Transverse colon (tissue), 4 donors: ENCODE results near the gene AGBL4. TPM values are rescaled to one million over a fixed set of nuclear protein-coding genes. Genes with fewer than 3 reads are reported as not detected.

ENCODE experiments used
- DNase-seq: peaks from one replicate; pipeline ENCODE4 v3.0.0-alpha.2; 2019
- H3K27ac ChIP-seq, 4 donors: fragments of 200-600 bp; sonication (generic); 2 replicates each; pipeline ENCODE4 v1.5.1; 2016 to 2018; ENCODE audit warnings: inconsistent platforms in 4 of 4
- H3K27me3 ChIP-seq: fragments of 200-600 bp; sonication (generic); 2 replicates; pipeline ENCODE4 v1.5.1; 2017; ENCODE audit warnings: inconsistent platforms
- H3K36me3 ChIP-seq, 4 donors: fragments of 200-600 bp; sonication (generic); 2 replicates each; pipeline ENCODE4 v1.5.1; 2017 to 2019; ENCODE audit warnings: inconsistent platforms in 4 of 4
- H3K4me1 ChIP-seq, 4 donors: fragments of 200-600 bp; sonication (generic); 2 replicates each; pipeline ENCODE4 v1.5.1; 2017 to 2020; ENCODE audit warnings: inconsistent platforms in 4 of 4
- H3K4me3 ChIP-seq, 4 donors: fragments of 200-600 bp; sonication (generic); 1 replicate in 1 of 4; 2 replicates in 3 of 4; pipeline versions ENCODE4 v1.5.1 to v1.6.1; 2017 to 2019; ENCODE audit warnings: inconsistent platforms in 4 of 4
- H3K9me3 ChIP-seq, 2 donors: fragments of 200-600 bp; sonication (generic); 2 replicates each; pipeline ENCODE4 v1.5.1; 2017 to 2019; ENCODE audit warnings: inconsistent platforms in 2 of 2
- CTCF ChIP-seq, 5 experiments: fragments of 200-600 bp in 3 of 5; fragments of 450-650 bp in 2 of 5; sonication (generic) in 3 of 5; IDR thresholded peaks; 1 replicate in 2 of 5; 2 replicates in 3 of 5; pipeline ENCODE4 v1.5.1; 2016 to 2017; ENCODE audit warnings: antibody characterized with exemption in 5 of 5, inconsistent platforms in 3 of 5, mild to moderate bottlenecking in 2 of 5, moderate library complexity in 1 of 5
- EP300 ChIP-seq: sonication (generic); formaldehyde crosslinking; IDR thresholded peaks from one replicate; pipeline ENCODE4 v1.6.1; 2017; ENCODE audit warnings: antibody characterized with exemption, low read depth
- POLR2A ChIP-seq: fragments of 450-650 bp; IDR thresholded peaks from one replicate; pipeline ENCODE4 v1.6.1; 2016; ENCODE audit warnings: antibody characterized with exemption, mild to moderate bottlenecking, moderate library complexity
- POLR2AphosphoS5 ChIP-seq, 3 donors: sonication (generic); formaldehyde crosslinking; IDR thresholded peaks; one replicate each; pipeline ENCODE4 v1.6.1; 2016; ENCODE audit warnings: antibody characterized with exemption in 3 of 3
- WGBS, 2 donors: methylation state at CpG; one replicate each; pipeline ENCODE4 v1.1.5; 2018; ENCODE audit warnings: low coverage in 1 of 2; 5-methylcytosine and 5-hydroxymethylcytosine counted together
- in situ Hi-C, 4 donors: fragments of 200-750 bp; cut with MboI; loops; one replicate each; pipeline versions ENCODE4 v1.15.0 to v1.15.1; 2017; ENCODE audit warnings: low sequenced_read_pairs in 3 of 4, low pct_ligation_motif_present in 1 of 4, low pct_unique_long_range_greater_than_20kb in 1 of 4
- intact Hi-C: fragments of 100-400 bp; cut with DNase I; formaldehyde crosslinking; loops from one replicate; pipeline ENCODE4 v1.15.1; 2023; ENCODE audit warnings: low total_unique reads
- total RNA-seq, 4 donors: library from RNA; depleted of rRNA; stranded (reverse); fragments of >200 nt; gene quantifications; one replicate each; pipeline ENCODE4 v1.1.0, GENCODE V29; 2016

AGBL4 gene
- total RNA-seq, 4 donors from 2014 or later: 0.82 TPM; not detected in 3

GRCh38 chr1:48603222-48603621, 1420.5 kb downstream of the AGBL4 start:
- Histone ChIP-seq H3K4me3 (no peak overlapping the region), H3K36me3 (no peaks in the 10 kb centered on the region), H3K27ac (no peak overlapping the region), H3K27me3 (no peaks in the 10 kb centered on the region), H3K9me3 (no peaks in the 10 kb centered on the region), H3K4me1 (no peaks in the 10 kb centered on the region)
- in situ Hi-C loops (no loop called here), intact Hi-C loops (no loop called here)
- no peak for DNase-seq
- WGBS, 2 donors: 64 to 83% methylated on average over 2 to 6 of the region's 6 CpGs
- TF ChIP-seq CTCF (IDR thresholded peaks at IDR 0.05) (no peak), POLR2AphosphoS5 (IDR thresholded peaks at IDR 0.05) (no peak), POLR2A (no peak), EP300 (no peak)

GRCh38 chr1:48602349-48602748, 1421.4 kb downstream of the AGBL4 start:
- no peak overlapping the region for H3K27ac ChIP-seq
- no peak for TF ChIP-seq EP300
- no peaks in the 10 kb centered on the region for H3K9me3 ChIP-seq
- no peaks in the 10 kb centered on the region for H3K36me3 ChIP-seq
- intact Hi-C loops: no loop called here
- H3K4me3 ChIP-seq: no peak overlapping the region
- WGBS, 2 donors: 70 to 80% methylated on average over 3 to 4 of the region's 4 CpGs
- no peak for DNase-seq
- no peaks in the 10 kb centered on the region for H3K27me3 ChIP-seq
- in situ Hi-C loops: no loop called here
- H3K4me1 ChIP-seq: no peaks in the 10 kb centered on the region

GRCh38 chr1:48600182-48600581, 1423.6 kb downstream of the AGBL4 start:
- TF ChIP-seq CTCF (IDR thresholded peaks at IDR 0.05) (no peak), POLR2AphosphoS5 (IDR thresholded peaks at IDR 0.05) (no peak), EP300 (no peak), POLR2A (no peak)
- no peak for DNase-seq
- Histone ChIP-seq H3K4me1 (no peaks in the 10 kb centered on the region), H3K27ac (no peak overlapping the region), H3K27me3 (no peaks in the 10 kb centered on the region), H3K9me3 (no peaks in the 10 kb centered on the region), H3K4me3 (no peak overlapping the region), H3K36me3 (no peaks in the 10 kb centered on the region)
- WGBS, 2 donors: 65 to 67% methylated on average over 1 of the region's 1 CpG
- in situ Hi-C loops: no loop called here
- intact Hi-C loops: no loop called here

- TF ChIP-seq EP300 (no peak), CTCF (IDR thresholded peaks at IDR 0.05) (no peak), POLR2AphosphoS5 (IDR thresholded peaks at IDR 0.05) (no peak), POLR2A (no peak)
- Histone ChIP-seq H3K27me3 (no peaks in the 10 kb centered on the region), H3K27ac (no peak overlapping the region), H3K4me3 (no peak overlapping the region), H3K36me3 (no peaks in the 10 kb centered on the region), H3K9me3 (no peaks in the 10 kb centered on the region), H3K4me1 (no peaks in the 10 kb centered on the region)
- DNase-seq: no peak
- in situ Hi-C loops (no loop called here), intact Hi-C loops (no loop called here)
These were observed 1426.1 kb downstream of the AGBL4 start for GRCh38 chr1:48597663-48598062.

GRCh38 chr1:48596046-48596445, 1427.7 kb downstream of the AGBL4 start:
- H3K27me3 ChIP-seq: no peaks in the 10 kb centered on the region
- no peaks in the 10 kb centered on the region for H3K4me1 ChIP-seq
- H3K36me3 ChIP-seq: no peaks in the 10 kb centered on the region
- H3K4me3 ChIP-seq: no peak overlapping the region
- 67 to 70% methylated on average over 2 of the region's 2 CpGs for WGBS, 2 donors
- intact Hi-C loops: no loop called here
- H3K9me3 ChIP-seq: no peaks in the 10 kb centered on the region
- DNase-seq: no peak
- TF ChIP-seq POLR2A: no peak
- TF ChIP-seq POLR2AphosphoS5 (IDR thresholded peaks at IDR 0.05): no peak
- no peak for TF ChIP-seq CTCF (IDR thresholded peaks at IDR 0.05)
- H3K27ac ChIP-seq: no peak overlapping the region
- in situ Hi-C loops: no loop called here
